ENCODE data around the gene EPB41L1.
A peak's percentile ranks its signal among the peaks of the same experiment; 100 is the strongest.

Gene EPB41L1

GRCh38 chr20:36199345-36200257 lies 45.1 kb downstream of the EPB41L1 start:
- peak; percentile 85 for DNase-seq

DNA sequence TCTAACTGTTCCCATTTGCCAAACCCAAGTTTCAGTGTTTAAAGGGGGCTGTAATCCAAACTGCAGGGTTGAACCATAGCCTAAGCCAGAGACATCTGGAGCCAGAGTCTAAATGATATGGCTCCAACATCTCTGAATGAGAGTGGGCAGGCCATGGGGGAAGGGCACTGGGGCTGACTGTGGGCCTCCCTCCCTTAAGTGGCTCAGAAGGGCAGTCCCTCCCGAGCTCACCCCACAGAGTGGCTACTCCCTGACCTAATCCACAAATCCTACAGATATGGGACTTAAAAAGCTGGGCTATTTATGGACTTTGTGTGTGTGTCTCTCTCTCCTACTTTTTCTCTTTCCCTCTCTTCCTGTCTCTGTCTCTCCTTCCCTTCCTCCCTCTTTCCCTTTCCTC lies 45.9 kb downstream of the EPB41L1 start:
- DNase-seq: no peak

DNA sequence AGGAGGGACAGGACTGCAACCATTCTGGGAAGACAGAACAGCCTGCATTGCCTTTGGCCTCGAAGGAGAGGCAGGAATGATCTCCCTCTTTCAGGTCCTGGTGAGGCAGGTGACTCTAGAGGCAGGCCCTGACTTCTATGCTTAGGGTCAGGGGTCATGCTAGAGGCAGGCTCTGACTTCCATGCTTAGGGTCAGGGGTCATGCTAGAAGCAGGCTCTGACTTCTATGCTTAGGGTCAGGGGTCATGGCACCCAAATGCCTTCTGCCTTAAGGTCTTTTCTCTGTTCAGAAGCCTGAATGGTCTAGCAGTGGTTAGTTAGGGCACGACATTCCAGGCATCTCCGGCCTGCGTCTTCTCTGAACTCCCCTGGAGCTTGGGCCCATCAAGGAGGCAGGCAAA lies 46.7 kb downstream of the EPB41L1 start:
- no peak for DNase-seq

DNA sequence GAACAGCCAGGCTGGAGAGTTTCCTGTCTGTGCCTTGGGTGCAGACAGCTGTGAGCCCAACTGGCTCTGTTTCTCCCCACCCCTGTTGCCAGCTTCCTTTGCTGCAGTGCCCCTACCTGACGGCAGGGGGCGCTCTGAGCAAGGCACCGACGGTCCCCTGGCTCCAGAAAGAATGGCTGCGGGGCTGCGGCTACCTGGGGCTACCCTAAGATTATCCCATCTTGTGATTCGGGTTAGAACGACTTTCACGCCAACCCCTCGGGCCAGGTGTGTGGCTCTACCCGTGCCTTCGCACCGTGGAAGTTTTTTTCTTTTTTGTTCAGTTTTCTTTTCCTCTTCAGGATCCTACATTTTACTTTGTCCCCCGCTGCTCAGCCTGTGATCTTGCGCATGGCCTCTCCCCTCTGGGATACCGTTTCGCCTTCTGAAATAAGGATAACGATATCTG lies 48.4 kb downstream of the EPB41L1 start:
- DNase-seq: peak; percentile 31

DNA sequence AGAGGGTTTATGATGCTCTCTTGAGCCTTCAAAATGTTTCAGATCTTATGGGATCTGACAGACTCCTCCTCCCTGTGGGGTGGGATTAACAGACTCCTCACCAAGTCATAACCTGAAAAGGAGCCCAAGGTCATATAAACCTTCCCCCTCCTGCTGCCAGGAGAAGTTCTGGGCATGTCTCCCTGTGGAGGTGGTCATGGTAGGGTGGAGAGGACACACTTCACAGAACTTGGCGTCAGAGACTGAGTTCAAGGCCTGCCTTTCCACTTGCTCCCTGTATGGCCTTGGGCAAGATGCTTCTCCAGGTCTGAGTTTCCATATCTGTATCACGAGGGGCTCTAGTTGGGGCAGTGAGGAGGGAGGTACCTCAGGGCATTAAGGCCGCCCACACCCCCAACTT lies 49.3 kb downstream of the EPB41L1 start:
- no peak for DNase-seq

DNA sequence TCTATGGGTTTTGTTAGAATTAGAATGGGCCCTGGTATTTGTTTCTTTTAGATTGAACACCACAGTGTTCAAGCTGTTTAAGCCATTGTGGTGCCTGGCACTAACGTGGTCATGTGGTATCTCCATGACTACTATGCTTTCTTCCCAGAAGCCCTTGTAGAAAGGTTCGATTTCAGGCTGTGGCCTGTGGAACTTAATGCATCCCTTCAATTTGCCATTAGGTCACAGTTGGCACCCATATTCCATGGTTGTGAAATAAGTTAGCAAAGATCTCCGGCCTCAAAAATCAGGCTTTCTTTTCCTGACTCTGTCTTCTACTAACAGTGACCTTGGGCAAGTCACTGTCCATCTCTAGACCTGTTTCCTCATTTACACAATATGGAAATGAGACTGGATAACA lies 50.5 kb downstream of the EPB41L1 start:
- DNase-seq: no peak

GRCh38 chr20:36206068-36206467 lies 51.5 kb downstream of the EPB41L1 start:
- DNase-seq: no peak

DNA sequence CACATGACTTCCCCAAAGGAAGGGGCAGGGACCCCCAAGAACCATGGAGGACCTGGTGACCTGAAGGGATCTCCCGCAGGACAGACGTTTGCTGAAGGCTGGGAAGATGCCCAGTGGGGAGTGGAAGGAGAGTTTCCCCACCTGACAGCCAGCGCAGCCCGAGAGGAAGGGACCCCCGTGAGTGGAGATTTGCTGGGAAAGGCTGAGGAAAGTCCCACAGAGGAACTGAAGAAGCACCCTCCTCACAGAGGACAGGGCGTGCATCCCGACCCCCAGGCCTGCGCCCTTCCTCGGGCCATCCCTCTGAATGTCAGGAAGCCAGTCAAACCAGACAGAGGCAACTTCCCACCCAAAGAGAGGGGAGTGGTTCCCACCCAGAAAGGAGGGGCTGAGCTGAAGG lies 52.1 kb downstream of the EPB41L1 start:
- no peak for DNase-seq

- DNase-seq: no peak
These were observed 53.1 kb downstream of the EPB41L1 start for GRCh38 chr20:36207602-36208001.

DNA sequence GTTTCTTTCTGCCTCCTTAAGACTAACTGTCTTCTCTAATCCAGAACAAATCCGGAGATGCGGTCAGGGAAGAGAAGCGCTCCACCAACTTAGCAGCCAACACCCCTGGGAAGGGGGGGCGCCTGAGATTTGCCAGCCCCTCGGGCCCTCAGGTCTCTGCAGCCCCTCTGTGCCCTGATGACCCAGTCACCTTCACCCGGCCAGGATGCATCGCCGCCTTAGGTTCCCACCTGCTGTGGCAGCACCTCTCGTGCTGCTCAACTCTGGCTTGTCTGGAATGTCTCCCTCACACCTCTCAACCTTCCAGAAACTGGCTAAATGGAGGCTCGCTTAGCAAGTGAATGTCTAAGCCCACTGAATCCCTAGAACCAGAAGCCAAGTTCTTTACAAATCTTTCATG lies 53.7 kb downstream of the EPB41L1 start:
- no peak for DNase-seq

GRCh38 chr20:36210436-36211021 lies 56.0 kb downstream of the EPB41L1 start:
- no peak for DNase-seq

GRCh38 chr20:36213362-36213761 lies 58.8 kb downstream of the EPB41L1 start:
- no peak for DNase-seq

DNA sequence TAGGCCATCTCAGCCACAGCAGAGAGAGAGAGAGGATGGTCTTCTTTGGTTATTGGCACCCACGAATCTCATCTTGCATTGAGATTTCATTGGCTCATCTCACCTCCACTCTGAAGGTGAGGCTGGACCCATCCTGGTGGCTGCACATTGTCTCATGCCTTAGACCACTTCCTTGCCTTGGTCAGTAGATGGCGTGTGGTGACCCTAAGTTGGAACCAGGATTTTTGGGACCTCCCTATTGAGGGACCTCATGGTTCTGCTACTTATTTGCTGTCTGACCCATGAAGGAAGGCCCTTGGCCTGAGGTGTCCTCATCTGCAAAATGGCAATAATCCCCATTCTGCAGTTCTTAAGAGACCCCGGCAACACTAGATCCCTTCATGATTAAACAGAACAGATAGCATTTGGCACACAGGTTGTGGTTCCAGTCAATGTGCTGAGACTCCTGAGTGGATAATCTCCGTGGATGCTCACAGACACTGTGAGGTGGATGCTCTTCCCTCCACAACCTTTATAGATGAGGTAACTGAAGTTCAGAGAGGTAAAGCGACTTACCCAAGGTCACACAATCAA lies 60.2 kb downstream of the EPB41L1 start:
- no peak for DNase-seq

- no peak for DNase-seq
These were observed 61.2 kb downstream of the EPB41L1 start for GRCh38 chr20:36215778-36216177.

DNA sequence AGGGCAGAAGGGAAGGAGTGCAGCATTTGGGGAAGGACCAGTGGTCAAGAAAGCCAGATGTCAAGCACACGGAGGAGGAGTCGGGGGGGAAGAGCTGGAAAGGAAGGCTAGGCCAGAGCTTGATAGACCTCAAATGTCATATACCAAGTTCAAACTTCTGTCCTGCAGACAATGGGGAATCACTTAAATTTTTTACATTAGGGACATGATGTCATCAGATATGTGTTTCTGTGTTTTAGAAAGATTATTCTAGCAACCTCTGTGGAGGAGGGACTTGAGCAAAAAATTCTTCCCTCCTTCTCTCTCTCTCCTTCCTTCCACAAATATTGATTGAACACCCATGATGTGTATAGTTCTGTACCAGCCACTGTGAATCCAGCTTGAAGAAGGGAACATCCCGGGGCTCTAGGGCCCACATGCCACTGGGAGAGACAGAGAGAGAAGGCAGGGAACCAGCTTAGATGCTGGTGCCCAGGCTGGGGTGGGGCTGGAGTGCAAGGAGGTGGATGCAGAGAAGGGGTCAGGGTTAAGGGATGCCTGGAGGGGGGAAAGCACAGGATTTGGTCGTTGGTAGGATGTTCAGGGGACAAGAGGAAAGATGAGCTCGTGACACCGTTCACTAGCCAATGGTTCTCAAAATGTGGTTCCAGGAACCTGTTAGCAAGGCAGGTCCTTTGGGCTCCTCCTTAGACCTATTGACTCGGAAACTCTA lies 61.9 kb downstream of the EPB41L1 start:
- DNase-seq: no peak

DNA sequence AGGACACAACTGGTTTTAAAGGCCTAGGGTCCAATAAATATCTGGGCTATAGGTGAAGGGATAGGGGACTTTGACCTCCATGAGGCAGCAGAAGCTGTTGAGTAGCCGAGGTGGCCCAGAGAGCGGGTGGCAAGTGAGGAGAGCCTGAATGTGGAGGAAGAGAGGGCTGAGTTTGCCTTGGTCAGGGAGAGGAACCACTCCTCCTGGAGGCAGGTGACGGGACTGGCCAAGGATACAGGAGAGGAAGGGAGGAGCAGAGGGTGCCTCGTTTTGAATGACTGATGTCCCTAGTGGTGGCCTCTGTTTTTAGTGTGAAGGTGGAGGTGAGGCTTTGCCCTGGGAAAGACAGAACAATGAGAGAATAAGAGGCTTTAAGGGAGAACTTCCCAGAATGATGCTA lies 62.7 kb downstream of the EPB41L1 start:
- no peak for DNase-seq

- DNase-seq: no peak
These were observed 64.0 kb downstream of the EPB41L1 start for GRCh38 chr20:36218380-36219064.

DNA sequence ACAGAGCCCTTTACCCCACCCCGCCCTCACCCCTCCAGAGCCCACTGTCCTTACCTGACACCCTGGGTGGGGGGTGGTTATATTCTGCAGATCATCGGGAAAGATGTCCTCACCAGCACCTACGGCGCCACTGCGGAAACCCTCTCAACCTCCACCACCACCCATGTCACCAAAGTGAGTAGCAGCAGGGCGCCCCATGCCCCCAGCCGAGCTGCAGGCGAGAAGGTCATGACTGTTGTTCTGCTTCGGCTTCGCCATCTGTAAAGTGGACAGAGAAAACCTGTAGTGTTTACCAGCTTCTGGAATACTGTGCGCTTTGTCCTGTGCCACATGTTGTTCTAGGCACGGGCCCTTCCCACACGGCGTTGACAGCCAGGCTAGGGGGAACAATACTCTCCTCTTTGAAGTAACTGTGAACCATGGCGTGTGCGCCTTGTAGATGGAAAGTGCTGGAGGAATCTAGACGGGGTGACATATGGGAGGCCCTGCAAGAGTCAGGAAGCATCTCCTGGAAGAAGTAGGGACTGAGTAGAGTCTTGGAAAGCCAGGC lies 65.2 kb downstream of the EPB41L1 start:
- no peak for DNase-seq

DNA sequence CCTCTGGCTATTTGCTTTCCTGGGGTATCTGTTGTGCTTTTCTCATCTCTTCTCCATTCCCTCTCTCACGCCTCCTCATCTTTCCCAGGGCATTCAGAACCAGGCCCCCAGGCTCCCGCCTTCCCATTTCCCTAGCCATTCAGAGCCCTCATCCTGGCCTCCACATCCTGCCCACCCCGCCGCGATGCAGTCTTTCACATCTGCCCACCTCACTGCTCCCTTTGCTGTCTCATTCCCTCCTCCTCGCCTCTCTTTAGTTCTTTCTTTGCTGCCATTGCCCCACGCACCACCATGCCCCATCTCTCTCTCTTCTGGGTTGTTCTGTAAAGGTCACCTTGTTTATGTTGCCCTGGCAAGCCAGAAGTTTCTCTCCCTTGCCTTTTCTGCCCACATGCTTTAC lies 71.1 kb downstream of the EPB41L1 start:
- DNase-seq: no peak

DNA sequence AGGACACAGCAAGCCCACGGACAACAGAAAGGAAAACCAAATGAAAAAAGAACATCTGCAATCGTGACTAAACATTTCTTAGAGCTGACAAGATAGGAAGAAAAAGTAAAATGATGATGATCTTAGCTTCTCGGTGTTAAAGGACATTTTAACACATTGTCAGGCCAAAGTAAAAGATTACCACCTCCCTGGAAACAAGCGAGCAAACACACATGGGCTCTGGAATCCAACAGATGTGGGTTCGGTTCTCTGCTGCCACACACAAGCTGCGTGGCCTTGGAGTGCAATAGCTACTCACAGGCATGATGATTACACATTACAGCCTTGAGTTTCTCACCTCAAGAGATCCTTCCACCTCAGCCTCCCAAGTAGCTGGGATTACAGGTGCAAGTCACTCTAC lies 74.2 kb downstream of the EPB41L1 start:
- no peak for DNase-seq

DNA sequence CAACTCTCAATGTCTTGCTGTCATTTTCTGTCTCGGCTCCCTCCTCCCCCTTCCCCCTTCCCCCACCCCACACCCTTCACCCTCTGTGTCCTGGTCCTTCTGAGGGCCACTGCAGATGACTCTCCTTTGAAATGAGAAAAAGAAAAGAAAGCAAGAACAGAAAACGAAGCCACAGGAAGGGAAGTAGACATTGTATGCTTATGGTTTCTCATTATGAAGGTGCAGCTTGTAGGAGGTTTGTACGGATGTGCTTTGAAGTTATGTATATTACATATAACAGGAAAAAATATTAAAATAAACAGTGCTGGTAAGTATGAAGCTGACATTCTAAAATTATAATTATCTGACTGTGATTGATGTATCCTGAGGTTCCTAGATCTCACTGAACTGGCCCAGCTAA lies 75.5 kb downstream of the EPB41L1 start:
- no peak for DNase-seq

DNA sequence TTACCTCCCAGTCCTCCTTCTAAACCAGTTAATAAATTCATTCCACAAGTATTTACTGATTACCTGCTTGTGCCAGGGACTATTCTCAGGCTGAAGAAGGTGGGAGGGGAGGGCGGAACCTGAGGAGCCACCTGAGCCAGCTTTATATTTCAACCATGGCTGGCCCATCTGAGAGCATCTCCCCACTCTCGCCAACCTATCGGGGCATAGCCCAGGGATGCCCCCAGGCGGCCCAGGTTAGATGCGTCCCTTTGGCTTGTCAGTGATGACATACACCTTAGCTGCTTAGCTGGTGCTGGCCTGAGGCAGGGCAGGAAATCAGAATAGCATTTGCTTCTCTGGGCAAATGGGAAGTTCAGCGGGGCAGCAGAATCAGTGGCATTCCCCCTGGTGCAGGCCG lies 76.8 kb downstream of the EPB41L1 start:
- DNase-seq: no peak
